GM19455 (cell line): ENCODE measurements around the gene PIK3R6.
"Not testable (repeated sequence)": the region's sequence is repeated elsewhere in the genome, so short reads cannot be mapped to it uniquely, and the experiment has no call there.

Experiments used
- ATAC-seq: cut with Tn5 transposase; IDR thresholded peaks from one replicate; pipeline ENCODE4 v1.9.1; 2021; ENCODE audit not compliant: unreplicated experiment

PIK3R6 gene

GRCh38 chr17:8894202-8894671, 26.8 kb upstream of the PIK3R6 start:
- ATAC-seq = no peak

- no peak for ATAC-seq
Measured at GRCh38 chr17:8893621-8894201, 26.2 kb upstream of the PIK3R6 start.

GRCh38 chr17:8893059-8893458, 25.6 kb upstream of the PIK3R6 start:
- no peak for ATAC-seq

- no peak for ATAC-seq
Measured at GRCh38 chr17:8892338-8892690, 24.8 kb upstream of the PIK3R6 start.

GRCh38 chr17:8890671-8891070, 23.2 kb upstream of the PIK3R6 start:
- ATAC-seq = no peak

GRCh38 chr17:8889458-8890210, 22.2 kb upstream of the PIK3R6 start:
- no peak for ATAC-seq

- no peak for ATAC-seq
Measured at GRCh38 chr17:8888704-8889302, 21.3 kb upstream of the PIK3R6 start.

- ATAC-seq = no peak
Measured at GRCh38 chr17:8887834-8888703, 20.6 kb upstream of the PIK3R6 start.

GRCh38 chr17:8887301-8887700, 19.8 kb upstream of the PIK3R6 start:
- ATAC-seq = no peak

GRCh38 chr17:8885967-8886684, 18.7 kb upstream of the PIK3R6 start:
- ATAC-seq = no peak

- ATAC-seq = not testable (repeated sequence)
Measured at GRCh38 chr17:8885163-8885966, 17.9 kb upstream of the PIK3R6 start.

GRCh38 chr17:8884336-8884990, 17.0 kb upstream of the PIK3R6 start:
- ATAC-seq = no peak

GRCh38 chr17:8883353-8883752, 15.9 kb upstream of the PIK3R6 start:
- ATAC-seq = no peak

- ATAC-seq = no peak
Measured at GRCh38 chr17:8881606-8882005, 14.1 kb upstream of the PIK3R6 start.

GRCh38 chr17:8880466-8880865, 13.0 kb upstream of the PIK3R6 start:
- no peak for ATAC-seq

GRCh38 chr17:8879410-8879809, 11.9 kb upstream of the PIK3R6 start:
- no peak for ATAC-seq

- ATAC-seq = no peak
Measured at GRCh38 chr17:8877984-8878383, 10.5 kb upstream of the PIK3R6 start.

- no peak for ATAC-seq
Measured at GRCh38 chr17:8875957-8876356, 8.5 kb upstream of the PIK3R6 start.

GRCh38 chr17:8875436-8875835, 8.0 kb upstream of the PIK3R6 start:
- no peak for ATAC-seq
